Activated naive CD4-positive, alpha-beta T cell (primary cell): ENCODE data around the gene FBXW10.
"Not testable (repeated sequence)": the region's sequence is repeated elsewhere in the genome, so short reads cannot be mapped to it uniquely, and the experiment has no call there.

ENCODE experiments used
- DNase-seq, 4 experiments: peaks; one replicate each; lab custom pipeline; 2025; lab: John Stamatoyannopoulos, UW

Gene FBXW10

GRCh38 chr17:18750242-18750641 is 6.4 kb downstream of the FBXW10 start:
- not testable (repeated sequence) for DNase-seq

- not testable (repeated sequence) for DNase-seq
Measured at GRCh38 chr17:18753829-18754409, 10.1 kb downstream of the FBXW10 start.

- DNase-seq = not testable (repeated sequence)
Measured at GRCh38 chr17:18755969-18756368, 12.1 kb downstream of the FBXW10 start.

- DNase-seq = not testable (repeated sequence)
Measured at GRCh38 chr17:18757368-18758044, 13.7 kb downstream of the FBXW10 start.

- not testable (repeated sequence) for DNase-seq
Measured at GRCh38 chr17:18758344-18758743, 14.5 kb downstream of the FBXW10 start.

- not testable (repeated sequence) for DNase-seq
Measured at GRCh38 chr17:18760221-18760620, 16.4 kb downstream of the FBXW10 start.

- DNase-seq = not testable (repeated sequence)
Measured at GRCh38 chr17:18770572-18770971, 26.7 kb downstream of the FBXW10 start.

GRCh38 chr17:18771066-18771465 is 27.2 kb downstream of the FBXW10 start:
- not testable (repeated sequence) for DNase-seq

GRCh38 chr17:18772471-18772870 is 28.6 kb downstream of the FBXW10 start:
- no peak for DNase-seq

- DNase-seq = peak; percentile 88 to 93 (median 92)
Measured at GRCh38 chr17:18780991-18781718, 37.3 kb downstream of the FBXW10 start, which contains the start of gene TVP23B. TVP23B (plus strand) TSS chr17:18781183; CDS start chr17:18781294, 111 bp downstream.

- not testable (repeated sequence) for DNase-seq
Measured at GRCh38 chr17:18781805-18782204, 38.0 kb downstream of the FBXW10 start.

- not testable (repeated sequence) for DNase-seq
Measured at GRCh38 chr17:18785933-18786332, 42.1 kb downstream of the FBXW10 start.

GRCh38 chr17:18786890-18787289 is 43.0 kb downstream of the FBXW10 start:
- not testable (repeated sequence) for DNase-seq

- not testable (repeated sequence) for DNase-seq
Measured at GRCh38 chr17:18791402-18791801, 47.5 kb downstream of the FBXW10 start.

- not testable (repeated sequence) for DNase-seq
Measured at GRCh38 chr17:18794841-18795240, 51.0 kb downstream of the FBXW10 start.

GRCh38 chr17:18796887-18797286 is 53.0 kb downstream of the FBXW10 start:
- DNase-seq = not testable (repeated sequence)

- DNase-seq = not testable (repeated sequence)
Measured at GRCh38 chr17:18803458-18804245, 59.8 kb downstream of the FBXW10 start.

GRCh38 chr17:18815924-18816323 is 72.1 kb downstream of the FBXW10 start:
- not testable (repeated sequence) for DNase-seq

GRCh38 chr17:18816489-18817371 is 72.9 kb downstream of the FBXW10 start:
- not testable (repeated sequence) for DNase-seq

- DNase-seq = not testable (repeated sequence)
Measured at GRCh38 chr17:18821430-18821829, 77.6 kb downstream of the FBXW10 start.

GRCh38 chr17:18827613-18828012 is 83.8 kb downstream of the FBXW10 start:
- DNase-seq = not testable (repeated sequence)
